Measurements from ENCODE around the gene CACTIN. TPM values are rescaled to one million over a fixed set of nuclear protein-coding genes. Genes with fewer than 3 reads are reported as not detected.

The CACTIN gene
- total and polyA plus RNA-seq, 2 experiments from 2014 or later, result 19.4 to 49.0 TPM

DNA sequence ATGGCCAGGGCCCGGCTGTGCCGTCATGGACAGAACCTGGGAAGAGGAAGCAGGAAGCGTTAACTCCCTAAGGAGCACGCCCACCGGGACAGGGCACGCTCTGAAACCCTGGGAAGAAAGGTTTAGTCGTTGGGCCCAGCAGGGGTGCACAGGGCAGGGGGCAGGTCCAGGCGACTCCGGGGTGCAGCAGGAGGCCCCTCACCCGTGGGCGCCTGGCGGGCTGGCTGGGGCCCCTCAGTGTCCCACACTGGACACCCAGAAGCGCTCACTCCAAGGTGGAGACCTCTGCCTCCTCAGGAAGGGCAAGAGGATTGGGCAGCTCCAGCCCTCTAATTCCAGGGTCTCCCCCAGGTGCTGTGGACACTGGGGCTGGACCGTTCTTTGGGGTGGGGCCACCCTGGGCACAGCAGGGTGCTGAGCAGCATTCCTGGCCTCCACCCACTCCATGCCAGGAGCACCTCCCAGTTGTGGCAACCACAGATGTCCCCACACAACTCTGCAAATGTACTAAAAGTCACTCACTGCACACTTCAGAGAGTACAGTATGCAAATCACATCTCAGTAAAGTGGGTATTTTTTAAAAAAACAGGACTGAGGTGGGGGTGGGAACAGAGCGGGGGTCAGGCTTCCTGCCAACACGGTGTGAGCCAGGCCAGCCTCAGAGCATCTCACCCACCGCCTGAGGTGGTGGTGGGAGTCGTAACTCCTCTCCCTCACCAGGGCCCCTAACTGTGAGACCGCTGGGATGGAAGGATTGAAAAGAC is 38.5 kb upstream of the CACTIN start:
- TF ChIP-seq, protein P1, sequence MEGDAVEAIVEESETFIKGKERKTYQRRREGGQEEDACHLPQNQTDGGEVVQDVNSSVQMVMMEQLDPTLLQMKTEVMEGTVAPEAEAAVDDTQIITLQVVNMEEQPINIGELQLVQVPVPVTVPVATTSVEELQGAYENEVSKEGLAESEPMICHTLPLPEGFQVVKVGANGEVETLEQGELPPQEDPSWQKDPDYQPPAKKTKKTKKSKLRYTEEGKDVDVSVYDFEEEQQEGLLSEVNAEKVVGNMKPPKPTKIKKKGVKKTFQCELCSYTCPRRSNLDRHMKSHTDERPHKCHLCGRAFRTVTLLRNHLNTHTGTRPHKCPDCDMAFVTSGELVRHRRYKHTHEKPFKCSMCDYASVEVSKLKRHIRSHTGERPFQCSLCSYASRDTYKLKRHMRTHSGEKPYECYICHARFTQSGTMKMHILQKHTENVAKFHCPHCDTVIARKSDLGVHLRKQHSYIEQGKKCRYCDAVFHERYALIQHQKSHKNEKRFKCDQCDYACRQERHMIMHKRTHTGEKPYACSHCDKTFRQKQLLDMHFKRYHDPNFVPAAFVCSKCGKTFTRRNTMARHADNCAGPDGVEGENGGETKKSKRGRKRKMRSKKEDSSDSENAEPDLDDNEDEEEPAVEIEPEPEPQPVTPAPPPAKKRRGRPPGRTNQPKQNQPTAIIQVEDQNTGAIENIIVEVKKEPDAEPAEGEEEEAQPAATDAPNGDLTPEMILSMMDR (IDR thresholded peaks at IDR 0.05; ENCODE audit: low read depth, low read length), result no peak
- Histone ChIP-seq H3K9me3 (ENCODE audit: low read depth) (no peaks in the 10 kb centered on the region), H3K36me3 (no peaks in the 10 kb centered on the region), H3K4me3 (no peak overlapping the region), H3K27me3 (no peaks in the 10 kb centered on the region), H3K27ac (no peak overlapping the region), H3K4me1 (ENCODE audit: low read depth) (no peaks in the 10 kb centered on the region)
- no peak for DNase-seq (ENCODE audit: low read depth in 1 of 2, low spot score in 1 of 2)

DNA sequence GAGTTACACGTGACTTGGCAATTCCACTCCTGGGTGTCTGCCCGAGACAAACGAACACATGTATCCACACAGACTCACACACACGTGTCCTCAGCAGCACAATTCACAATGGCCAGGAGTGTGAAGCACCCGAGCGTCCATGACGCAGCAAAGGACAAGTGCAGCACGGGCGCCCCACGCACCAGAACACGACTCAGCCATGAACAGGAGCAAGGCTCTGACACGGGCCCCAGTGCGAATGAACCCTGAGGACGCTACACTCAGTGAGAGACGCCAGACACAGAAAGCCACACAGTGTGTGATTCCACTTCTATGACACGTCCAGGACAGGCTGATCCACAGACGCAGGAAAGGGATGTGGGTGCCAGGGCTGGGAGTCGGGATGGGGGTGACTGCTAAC is 37.2 kb upstream of the CACTIN start:
- no peak overlapping the region for H3K4me3 ChIP-seq
- no peak for DNase-seq (ENCODE audit: low read depth in 1 of 2, low spot score in 1 of 2)
- TF ChIP-seq, protein P1 (IDR thresholded peaks at IDR 0.05; ENCODE audit: low read depth, low read length), result no peak

DNA sequence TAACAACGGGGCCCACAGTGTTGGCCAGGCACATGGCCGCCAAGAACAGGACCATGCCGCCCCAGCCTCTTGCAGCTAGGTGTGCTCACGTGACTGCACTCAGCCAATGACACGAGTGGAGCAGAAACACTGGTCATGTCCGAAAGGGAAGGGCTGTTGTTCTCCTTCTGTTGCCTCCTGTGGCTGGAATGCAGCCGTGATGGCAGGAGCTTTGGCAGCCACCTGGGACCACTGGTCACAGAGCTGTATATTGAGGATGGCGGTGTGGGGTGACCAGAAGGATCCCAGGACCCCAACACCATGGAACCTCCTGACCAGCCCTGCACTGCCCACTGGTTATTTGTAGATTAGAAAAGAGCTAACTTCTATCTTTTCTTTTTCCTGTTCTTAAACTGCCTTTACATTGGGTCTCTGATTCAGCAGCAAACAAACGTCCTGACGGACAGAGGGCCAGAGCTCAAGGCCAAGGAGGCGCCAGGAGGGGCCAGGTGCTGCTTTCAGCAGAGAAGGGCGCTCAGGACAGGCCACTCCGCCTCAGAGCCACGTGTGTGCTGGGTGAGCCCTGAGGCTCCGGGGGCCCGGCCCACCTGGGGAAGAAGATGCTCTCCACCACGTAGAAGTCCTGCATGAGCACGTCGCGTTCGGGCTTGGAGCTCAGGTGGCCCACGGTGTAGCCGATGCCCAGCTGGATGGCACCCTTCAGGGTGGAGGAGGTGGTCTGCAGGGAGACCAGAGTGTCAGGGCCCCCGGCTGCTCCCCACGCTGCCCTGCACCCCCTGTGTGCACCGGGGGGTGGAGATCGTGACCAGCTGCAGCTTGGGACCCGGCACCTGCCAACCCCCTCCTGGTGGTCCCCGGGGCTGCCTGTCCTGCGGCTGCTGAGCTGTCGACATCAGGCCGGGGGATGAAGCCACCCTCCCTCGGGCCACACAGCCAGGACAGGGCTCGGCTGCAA is 35.0 kb upstream of the CACTIN start:
- no peak overlapping the region for H3K27ac ChIP-seq
- no peak overlapping the region for H3K4me3 ChIP-seq
- H3K27me3 ChIP-seq, result no peaks in the 10 kb centered on the region
- peaks cover 5% of the 10 kb centered on the region for H3K36me3 ChIP-seq
- no peaks in the 10 kb centered on the region for H3K9me3 ChIP-seq (ENCODE audit: low read depth)
- DNase-seq (ENCODE audit: low read depth in 1 of 2, low spot score in 1 of 2), result no peak
- no peaks in the 10 kb centered on the region for H3K4me1 ChIP-seq (ENCODE audit: low read depth)
- TF ChIP-seq, protein P1 (IDR thresholded peaks at IDR 0.05; ENCODE audit: low read depth, low read length), result no peak

More for the DNA sequence above, 37.2 kb upstream of the CACTIN start:
- Histone ChIP-seq H3K9me3 (ENCODE audit: low read depth) (no peaks in the 10 kb centered on the region), H3K27ac (no peak overlapping the region), H3K4me1 (ENCODE audit: low read depth) (no peaks in the 10 kb centered on the region), H3K36me3 (no peaks in the 10 kb centered on the region), H3K27me3 (no peaks in the 10 kb centered on the region)

DNA sequence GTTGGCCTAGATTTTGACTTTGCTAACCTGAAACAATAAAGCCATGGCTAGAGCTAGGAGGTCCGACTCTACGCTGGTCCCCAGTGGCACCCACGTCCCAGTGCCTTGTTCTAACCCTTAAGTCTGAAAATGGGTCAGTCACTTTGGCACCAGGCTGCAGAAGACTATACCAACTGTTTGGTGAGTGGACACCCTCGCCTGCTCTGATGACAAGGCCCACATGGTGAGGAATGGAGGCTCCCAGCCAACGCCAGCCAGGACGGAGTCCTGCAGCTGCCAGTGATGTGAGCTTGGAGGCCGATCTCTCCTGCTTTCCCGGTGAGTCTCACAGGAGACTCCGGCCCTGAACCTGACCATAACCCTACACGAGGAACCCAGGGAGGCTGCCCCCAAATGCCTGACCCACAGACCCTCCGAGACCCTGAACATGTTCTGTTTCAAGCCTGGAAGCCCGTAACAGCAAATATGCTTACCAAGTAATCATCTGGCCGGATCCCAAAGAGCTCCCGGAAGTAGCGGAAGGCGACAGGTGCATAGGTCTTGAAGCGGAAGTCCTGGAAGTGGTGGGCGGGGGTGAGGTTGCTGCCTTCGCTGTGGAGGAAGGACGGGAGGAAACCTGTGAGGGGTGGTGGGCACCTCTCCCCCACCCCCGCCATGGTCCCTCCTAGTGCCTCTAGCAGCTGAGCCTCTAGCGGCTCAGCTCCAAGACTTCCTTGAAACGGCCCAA is 34.1 kb upstream of the CACTIN start:
- Histone ChIP-seq H3K27ac (no peak overlapping the region), H3K4me1 (ENCODE audit: low read depth) (no peaks in the 10 kb centered on the region), H3K27me3 (no peaks in the 10 kb centered on the region), H3K9me3 (ENCODE audit: low read depth) (no peaks in the 10 kb centered on the region), H3K4me3 (no peak overlapping the region), H3K36me3 (peaks cover 5% of the 10 kb centered on the region)
- TF ChIP-seq, protein P1 (IDR thresholded peaks at IDR 0.05; ENCODE audit: low read depth, low read length), result no peak
- DNase-seq (ENCODE audit: low read depth in 1 of 2, low spot score in 1 of 2), result no peak

DNA sequence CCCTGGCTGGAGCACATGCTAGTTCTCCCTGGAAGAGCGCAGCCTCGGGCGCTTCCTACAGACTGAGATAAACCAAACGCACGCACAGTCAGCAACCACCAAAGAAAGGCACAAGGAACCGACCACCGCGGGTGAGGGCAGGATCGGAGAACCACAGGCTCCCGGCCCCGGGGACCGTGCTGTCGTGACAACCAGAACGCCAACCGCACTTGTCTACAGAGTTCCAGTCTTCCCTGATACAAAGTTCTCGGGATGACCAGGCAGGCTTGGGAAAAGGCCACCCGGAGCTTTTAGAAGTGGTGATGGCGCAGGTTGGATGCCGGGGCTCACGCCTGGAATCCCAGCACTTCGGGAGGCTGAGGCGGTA is 33.1 kb upstream of the CACTIN start:
- Histone ChIP-seq H3K36me3 (peaks cover 5% of the 10 kb centered on the region), H3K4me3 (no peak overlapping the region), H3K27me3 (no peaks in the 10 kb centered on the region), H3K27ac (no peak overlapping the region), H3K9me3 (ENCODE audit: low read depth) (no peaks in the 10 kb centered on the region), H3K4me1 (ENCODE audit: low read depth) (no peaks in the 10 kb centered on the region)
- no peak for DNase-seq (ENCODE audit: low read depth in 1 of 2, low spot score in 1 of 2)
- TF ChIP-seq, protein P1 (IDR thresholded peaks at IDR 0.05; ENCODE audit: low read depth, low read length), result no peak

All from cardiac muscle cell (in vitro differentiated cells and primary cell).